SK-MEL-5 (cell line): ENCODE results near the gene EML4. TPM values are rescaled to one million over a fixed set of nuclear protein-coding genes. Genes with fewer than 3 reads are reported as not detected.
"Not testable (repeated sequence)": the region's sequence is repeated elsewhere in the genome, so short reads cannot be mapped to it uniquely, and the experiment has no call there.

Experiments
- DNase-seq: peaks from one replicate; pipeline ENCODE4 v3.0.0-alpha.2; 2016; ENCODE audit warnings: low read depth, low spot score
- in situ Hi-C: cut with HindIII; loops from 2 replicates; pipeline ENCODE4 v1.10.0; 2016; ENCODE audit warnings: low sequenced_read_pairs, high pct_unique_total_duplicates, low pct_unique_long_range_greater_than_20kb
- total RNA-seq: library from RNA; depleted of rRNA; stranded (reverse); fragments of >200 nt; shearing (Covaris generic); gene quantifications from 2 replicates; pipeline ENCODE4 v1.2.3, GENCODE V29; 2014

EML4 gene
- total RNA-seq, 1 experiment from 2014 or later = 78.4 TPM

DNA sequence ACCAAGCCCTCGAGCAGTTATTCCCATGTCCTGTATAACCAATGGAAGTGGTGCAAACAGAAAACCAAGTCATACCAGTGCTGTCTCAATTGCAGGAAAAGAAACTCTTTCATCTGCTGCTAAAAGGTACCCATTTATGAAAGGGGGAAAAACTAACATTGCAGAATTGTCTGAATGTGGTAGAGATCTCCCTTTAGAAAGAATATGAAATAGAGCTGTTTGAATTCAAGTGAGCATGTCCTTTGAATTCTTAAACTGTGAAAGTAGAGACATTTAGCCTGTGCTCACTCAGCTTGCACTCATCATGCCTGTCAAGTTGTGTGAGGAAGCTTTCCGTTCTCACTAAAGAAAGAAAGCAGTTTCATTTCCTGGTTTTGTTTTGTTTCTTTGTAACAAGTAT, 87.4 kb downstream of the EML4 start:
- DNase-seq = no peak
- in situ Hi-C loops = no loop called here

DNA sequence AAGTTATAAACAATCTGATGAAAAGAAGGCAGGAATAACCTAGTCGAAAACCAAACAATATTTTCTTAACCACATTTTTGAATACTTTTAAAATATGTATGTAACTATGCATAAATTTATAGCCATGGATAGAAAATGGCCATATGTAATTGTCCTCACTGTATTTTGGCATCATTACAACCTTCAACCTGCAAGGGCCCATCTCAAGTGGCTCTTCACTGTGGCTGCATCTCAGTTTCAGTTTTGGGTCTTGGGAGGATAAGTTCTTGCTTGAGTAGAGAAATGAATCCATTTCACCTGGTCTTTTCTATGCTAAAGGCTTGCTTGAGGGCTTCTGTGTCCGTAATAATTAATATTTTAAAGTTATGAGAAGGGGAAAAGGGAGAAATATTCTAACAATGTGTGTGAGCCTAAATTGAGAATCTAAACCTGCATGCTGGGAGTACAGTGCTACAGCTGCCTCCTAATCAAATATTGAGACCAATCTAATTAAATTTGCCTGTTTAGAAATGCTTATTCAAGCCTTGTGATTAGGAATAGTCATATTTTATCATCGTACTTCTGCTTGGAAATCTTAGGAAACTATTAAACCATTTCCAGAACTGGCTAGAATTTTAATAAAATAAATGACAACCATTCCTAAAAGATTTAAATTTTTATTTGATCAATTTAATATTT, 92.5 kb downstream of the EML4 start:
- in situ Hi-C loops = no loop called here
- DNase-seq = no peak

DNA sequence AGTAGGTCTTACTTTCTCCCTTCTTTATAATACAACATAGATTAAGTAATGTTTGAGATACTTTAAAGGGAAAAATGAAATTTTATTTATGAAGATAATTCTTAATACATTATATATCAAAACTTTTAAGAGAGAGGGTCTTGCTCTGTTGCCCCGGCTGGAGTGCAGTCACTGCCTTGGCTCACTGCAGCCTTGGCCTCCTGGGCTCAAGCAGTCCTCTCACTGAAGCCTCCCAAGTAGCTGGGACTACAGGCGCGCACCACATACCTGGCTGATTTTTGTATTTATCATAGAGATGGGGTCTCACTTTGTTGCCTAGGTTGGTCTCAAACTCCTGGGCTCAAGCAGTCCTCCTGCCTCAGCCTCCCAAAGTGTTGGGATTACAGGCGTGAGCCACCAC, 97.1 kb downstream of the EML4 start:
- DNase-seq = no peak
- in situ Hi-C loops = no loop called here

DNA sequence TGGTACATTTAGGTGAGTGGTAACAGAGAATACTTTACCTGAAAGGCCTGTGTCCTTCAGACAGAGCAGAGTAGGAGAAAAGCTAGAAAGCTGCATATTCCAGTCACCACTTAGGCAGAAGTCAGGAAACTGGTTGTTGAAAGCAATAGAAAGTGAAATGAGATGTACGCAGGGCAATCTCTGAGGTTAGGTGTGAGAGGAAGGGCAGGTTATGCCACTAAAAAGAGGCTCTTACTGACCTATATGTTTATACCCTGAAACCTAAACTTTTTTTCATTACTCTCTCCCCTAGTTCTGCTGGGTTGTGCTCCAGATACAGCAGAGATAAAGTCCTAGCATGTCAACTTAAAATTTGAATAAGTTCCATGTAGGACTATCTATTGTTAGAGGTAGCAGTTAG, 98.4 kb downstream of the EML4 start:
- no peak for DNase-seq
- in situ Hi-C loops = no loop called here

DNA sequence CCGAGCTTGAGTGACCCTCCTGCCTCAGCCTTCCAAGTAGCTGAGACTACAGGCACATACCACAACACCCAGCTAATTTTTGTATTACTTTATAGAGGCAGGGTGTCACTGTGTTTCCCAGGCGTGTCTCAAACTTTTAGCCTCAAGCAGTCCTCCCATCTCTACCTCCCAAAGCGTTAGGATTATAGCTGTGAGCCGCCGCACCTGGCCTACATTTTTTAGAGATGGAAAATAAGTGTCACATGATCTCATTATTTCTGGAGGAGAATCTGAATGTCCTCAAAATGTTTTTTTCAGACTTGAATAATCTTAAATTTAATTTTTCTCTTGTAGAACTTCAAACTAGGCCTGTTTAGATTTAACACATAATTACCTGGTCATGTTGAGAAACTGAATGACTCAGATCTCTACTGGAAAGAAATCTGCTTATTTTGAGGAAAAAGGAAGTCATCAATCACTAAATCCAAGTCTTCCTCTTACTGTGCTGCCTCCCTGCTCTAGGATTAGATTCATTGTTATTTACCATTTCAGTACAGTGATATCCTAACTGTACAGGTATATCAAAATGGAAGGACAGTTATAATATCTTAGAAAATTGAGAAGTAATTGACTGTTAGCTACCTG, 99.5 kb downstream of the EML4 start:
- in situ Hi-C loops = no loop called here
- no peak for DNase-seq

DNA sequence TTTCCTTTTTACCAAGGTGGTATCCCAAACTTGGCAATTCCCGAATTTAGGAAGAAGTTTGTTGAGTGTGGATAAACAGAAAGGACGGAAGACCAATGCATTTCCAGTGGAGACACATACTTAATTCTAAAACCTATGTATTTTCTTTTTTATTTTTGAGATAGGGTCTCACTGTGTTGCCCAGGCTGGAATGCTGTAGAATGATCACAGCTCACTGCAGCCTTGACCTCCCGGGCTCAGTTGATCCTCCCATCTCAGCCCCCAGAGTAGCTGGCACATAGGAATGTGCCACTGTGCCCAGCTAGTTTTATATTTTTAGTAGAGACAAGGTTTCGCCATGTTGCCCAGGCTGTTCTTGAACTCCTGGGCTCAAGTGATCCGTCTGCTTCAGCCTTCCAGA, 101.6 kb downstream of the EML4 start:
- in situ Hi-C loops = no loop called here
- no peak for DNase-seq

DNA sequence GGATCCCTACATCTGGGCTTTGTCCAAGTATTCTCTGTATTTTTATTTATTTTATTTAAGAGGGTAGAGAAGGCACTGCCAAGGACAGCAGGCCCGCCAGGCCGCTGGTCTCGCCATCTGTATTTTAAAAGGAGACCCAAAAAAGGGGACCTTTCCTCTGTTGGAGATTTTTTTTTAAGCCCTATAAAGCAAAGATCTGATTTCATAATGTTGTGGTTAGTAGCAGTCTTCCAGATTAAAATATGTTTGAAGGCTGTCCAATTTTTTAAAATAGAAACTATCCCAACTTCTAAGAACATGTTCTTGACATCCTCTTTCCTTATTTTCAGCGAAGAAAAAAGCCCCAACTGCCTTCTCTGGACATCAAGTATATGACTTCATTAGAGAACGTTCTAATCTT, 102.1 kb downstream of the EML4 start:
- in situ Hi-C loops, DNase-seq: not testable (repeated sequence)

DNA sequence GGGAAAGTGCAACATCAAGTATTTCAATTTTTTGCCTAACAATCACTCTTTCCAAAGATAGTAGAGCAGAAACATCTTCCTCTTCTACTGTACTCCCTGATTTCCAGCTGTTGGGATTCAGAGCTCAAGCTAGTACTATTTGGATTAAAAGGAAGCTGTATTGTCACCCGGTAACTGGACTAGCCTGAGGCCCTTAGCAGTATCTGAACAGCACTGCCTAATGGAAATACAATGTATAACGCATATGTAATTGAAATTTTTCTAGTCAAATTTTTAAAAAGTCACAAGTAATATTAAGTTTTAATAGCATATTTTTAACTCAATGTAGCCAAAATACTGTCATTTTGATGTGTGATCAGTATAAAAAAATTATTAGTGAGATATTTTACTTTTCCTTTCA, 105.7 kb downstream of the EML4 start:
- in situ Hi-C loops = no loop called here
- DNase-seq = peak; percentile 43

DNA sequence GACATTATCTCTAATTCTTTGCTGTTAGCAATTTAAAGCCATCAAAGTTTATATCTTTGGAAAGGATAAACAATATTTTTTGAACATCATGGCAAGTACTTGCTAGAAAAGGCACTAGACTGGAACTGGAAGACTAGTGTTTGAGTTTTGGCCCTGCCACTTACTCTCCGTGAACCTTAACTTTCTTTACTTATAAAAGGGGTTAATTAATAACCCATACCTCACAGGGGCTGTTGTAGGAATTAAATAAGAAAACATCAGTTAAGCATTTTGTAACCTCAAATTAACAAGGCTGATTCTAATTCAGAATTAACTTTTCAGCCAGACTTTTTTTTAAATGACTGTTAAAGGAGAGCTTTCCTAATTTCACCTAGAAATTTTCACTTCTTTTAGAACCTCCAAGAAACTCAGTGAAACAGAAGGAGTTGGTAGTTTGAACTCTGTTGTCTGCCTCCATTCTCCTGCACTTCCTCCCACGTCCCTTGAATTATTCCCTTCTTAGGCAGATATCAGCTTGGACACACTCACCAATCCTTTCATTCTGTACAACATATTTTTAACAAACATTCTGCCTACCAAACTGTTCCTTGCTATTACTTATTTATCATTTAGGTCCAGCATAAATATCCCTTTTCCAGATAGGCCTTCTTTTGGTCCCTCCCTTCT, 112.4 kb downstream of the EML4 start:
- no peak for DNase-seq
- in situ Hi-C loops = no loop called here

DNA sequence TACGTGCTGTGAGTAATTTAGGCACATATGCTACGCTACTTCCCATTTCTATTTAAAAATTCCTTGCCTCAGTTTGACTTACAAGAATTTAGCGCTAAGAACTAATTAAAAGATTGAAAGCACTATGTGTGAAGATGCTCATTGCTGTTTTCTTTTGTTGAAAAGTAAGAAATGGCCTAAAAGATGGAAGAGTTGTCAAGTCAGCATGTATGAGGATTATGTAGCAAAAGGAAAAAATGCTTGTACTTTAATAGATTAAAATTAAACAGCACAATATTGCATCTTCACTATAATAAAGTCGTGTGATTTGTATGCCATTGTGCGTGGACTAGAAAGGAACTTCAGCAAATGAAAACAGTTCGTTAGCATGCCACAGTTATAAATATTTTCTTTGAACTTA, 114.9 kb downstream of the EML4 start:
- no peak for DNase-seq
- in situ Hi-C loops = no loop called here

DNA sequence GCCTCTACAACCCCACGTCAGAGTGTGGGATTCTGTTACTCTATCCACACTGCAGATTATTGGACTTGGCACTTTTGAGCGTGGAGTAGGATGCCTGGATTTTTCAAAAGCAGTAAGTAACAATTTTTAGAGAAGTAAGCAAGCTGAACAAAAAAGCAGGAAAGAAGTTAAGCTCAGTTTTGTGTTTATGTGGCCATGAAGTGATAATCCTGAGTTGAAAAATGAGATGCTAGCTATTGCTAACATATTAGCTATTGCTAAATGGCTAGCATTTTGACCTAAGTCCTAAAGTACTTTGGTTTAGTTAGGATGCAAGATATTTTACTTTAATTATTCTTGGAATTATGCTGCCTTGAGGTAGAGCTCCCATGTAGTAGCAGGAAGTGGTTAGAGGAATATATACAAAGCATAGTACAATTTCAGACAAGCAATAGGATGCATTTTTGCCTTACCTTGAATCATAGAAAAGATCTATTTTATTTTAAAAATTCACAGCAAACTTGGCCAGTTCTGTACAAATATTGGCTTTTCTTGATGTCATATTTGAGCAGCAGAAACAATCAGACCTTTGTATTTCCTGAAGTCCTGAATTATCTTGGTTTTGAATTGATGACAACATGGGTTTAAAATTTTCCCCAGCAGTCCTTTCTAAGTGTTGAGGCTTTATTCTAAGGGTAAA, 117.3 kb downstream of the EML4 start:
- in situ Hi-C loops = no loop called here
- peak; percentile 63 for DNase-seq

DNA sequence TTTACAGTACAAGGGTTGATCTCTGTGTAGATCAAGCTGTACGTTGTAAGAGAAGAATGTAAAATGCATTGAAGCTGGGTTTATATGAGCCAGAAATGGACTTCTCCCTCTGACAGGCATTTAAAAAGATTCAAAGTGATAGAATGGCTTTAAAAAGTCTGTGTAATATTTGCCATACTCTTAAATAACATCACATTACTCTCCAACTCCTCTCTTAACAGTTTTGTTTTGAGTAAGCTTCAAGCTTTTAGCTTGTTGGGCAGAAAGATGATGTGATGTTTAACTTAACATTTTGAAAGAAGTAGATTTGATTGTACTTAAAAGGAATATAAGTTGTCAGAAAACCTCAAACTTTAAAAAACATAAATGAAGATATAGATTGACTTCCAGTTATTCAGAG, 119.7 kb downstream of the EML4 start:
- DNase-seq = no peak
- in situ Hi-C loops = no loop called here

DNA sequence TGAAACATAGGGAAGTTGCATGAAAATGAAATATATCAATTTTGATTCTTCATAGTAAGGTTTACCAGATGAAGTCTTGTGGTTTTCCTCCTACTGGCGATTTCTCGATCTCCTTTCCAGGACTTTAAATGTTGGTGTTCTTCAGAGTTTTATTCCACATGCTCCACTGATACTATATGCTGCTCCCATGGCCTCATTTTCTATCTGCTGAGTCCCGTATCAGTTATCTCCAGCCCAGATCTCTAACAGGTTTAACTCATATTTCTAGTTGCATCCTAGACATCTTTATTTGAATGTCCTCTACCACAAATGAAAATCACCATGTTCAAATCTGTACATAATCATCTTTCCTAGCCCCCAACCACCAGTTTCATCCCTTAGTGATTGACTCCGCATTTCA, 120.1 kb downstream of the EML4 start:
- DNase-seq = no peak
- in situ Hi-C loops = no loop called here

DNA sequence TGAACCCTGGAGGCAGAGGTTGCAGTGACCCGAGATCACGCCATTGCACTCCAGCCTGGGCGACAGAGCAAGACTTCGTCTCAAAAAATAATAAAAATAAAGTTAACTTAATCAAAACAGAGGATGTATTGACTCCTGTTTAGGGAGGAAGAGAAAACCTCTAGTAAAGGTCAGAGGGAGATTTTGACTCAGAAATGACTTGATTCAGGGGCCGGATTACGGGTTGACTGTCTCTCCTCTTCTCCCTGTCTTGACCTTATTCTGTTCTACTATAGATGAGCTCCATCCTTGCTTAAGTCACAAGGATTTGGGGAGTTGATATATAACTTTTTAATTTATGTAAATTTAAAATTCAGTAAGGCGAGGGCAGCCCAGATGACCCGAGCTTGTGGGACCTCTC, 120.9 kb downstream of the EML4 start:
- in situ Hi-C loops = no loop called here
- no peak for DNase-seq

DNA sequence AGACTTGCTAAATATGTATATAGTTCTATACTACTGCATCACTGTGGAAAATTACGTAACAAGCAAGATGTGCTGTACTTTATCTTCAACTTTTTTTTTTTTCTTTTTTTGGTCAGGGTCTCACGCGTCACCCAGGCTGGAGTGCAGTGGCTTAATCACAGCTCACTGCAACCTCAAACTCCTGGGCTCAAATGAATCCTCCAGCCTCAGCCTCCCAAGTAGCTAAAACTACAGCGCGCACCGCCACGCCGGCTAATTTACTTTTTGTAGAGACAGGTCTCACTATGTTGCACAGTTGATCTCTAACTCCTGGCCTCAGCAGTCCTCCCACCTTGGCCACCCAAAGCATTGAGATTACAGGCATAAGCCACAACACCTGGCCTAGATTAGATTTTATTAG, 123.9 kb downstream of the EML4 start:
- DNase-seq = no peak
- in situ Hi-C loops = no loop called here

DNA sequence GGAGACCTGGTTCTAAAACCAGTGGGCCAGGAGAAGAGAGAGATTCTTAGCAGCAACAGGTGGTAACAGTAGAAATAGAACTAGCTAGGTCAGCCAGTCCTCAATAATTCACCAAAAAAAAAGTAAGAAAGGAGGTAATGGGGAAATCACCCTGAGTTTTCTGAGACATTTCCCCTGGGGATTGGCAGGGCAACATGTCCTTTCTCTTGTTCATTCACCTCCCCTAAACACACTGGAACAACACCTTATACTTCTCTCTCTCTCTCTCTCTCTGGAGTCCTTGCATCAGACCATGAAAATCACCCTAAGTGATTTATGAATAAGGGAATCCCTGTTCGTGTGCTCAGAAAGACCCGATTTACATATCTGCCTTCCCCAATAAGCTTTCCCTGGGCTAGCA, 127.1 kb downstream of the EML4 start:
- no peak for DNase-seq
- in situ Hi-C loops = no loop called here

DNA sequence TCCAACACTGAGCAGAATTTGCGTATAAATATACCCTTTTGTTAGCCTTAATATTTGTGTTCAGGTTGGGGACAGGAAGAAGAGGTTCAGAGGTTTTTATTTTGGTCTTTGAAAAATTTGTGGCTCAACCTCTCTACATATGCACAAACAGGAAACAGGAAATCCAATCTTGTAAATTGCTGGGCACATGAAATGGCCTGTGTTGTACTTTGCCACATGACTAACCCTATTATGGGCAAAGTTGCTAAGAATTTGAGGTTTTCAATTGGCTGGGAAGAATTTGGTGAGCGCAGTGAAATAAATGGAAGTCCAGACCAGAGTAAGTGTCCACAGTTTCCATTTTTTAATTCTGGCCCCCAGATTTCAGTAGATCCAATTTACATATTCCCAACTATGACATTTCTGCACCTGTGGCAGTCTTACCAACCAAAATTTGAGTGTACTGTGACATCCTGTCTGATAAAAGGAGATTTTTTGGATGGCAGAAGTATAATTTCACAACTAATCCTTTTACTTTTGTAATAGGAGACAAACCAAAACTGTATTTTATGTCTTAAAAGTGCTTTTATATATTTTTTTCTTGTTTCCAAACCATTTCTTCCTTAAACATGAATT, 128.3 kb downstream of the EML4 start:
- in situ Hi-C loops = no loop called here
- peak; percentile 49 for DNase-seq

DNA sequence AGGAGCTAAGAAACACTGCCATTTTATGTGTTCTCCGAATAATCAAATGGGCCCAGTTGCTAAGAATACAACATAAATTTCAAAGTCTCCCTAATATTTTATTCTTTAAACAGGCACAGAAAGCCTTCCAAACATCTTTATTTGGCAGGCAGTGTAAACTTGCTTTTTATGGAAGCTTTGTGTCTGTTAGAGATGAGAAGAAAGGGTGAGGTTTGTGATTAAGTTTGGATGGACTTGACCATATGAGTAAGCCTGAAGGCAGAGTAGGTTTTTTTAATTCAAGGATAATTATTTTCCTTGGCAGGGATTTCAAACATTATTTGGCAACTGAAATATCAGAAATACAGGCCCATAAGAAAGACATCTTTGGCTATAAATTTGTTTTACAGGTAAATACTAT, 129.0 kb downstream of the EML4 start:
- DNase-seq = no peak
- in situ Hi-C loops = no loop called here
